HepG2 (cell line): ENCODE results near the gene ZNF334. TPM values are rescaled to one million over a fixed set of nuclear protein-coding genes. Genes with fewer than 3 reads are reported as not detected.
A peak's percentile ranks its signal among the peaks of the same experiment; 100 is the strongest.

ENCODE experiments used
- ARID5B ChIP-seq: IDR thresholded peaks from 2 replicates; pipeline ENCODE4 v1.4.0; 2020; ENCODE audit warnings: mild to moderate bottlenecking, missing genetic modification reagents
- CBFB ChIP-seq: sonication (generic); formaldehyde crosslinking; IDR thresholded peaks from 2 replicates; pipeline ENCODE4 v1.4.0; 2020; ENCODE audit warnings: missing genetic modification reagents
- CENPX ChIP-seq: sonication (generic); formaldehyde crosslinking; IDR thresholded peaks from 2 replicates; pipeline ENCODE4 v1.9.0; 2021; ENCODE audit warnings: mild to moderate bottlenecking, missing genetic modification reagents, moderate library complexity
- DPF2 ChIP-seq: sonication (generic); formaldehyde crosslinking; IDR thresholded peaks from 2 replicates; pipeline ENCODE4 v1.4.0; 2020; ENCODE audit warnings: mild to moderate bottlenecking, low read depth, missing genetic modification reagents, borderline replicate concordance
- EHMT2 ChIP-seq: fragments of 200-600 bp; sonication (generic); IDR thresholded peaks from 2 replicates; pipeline ENCODE4 v1.7.0; 2017; ENCODE audit warnings: antibody characterized with exemption, low read depth, low read length, borderline replicate concordance
- ELF3 ChIP-seq: IDR thresholded peaks from 2 replicates; pipeline ENCODE4 v1.6.1; 2016; ENCODE audit warnings: missing genetic modification reagents, missing compliant biosample characterization
- ETV5 ChIP-seq: IDR thresholded peaks from 2 replicates; pipeline ENCODE4 v1.6.1; 2018; ENCODE audit warnings: missing biosample characterization, missing genetic modification reagents, inconsistent platforms, borderline replicate concordance
- HNF4A ChIP-seq: sonication (generic); formaldehyde crosslinking; IDR thresholded peaks from 2 replicates; pipeline ENCODE4 v1.4.0; 2020; ENCODE audit warnings: missing genetic modification reagents
- KMT2A ChIP-seq: sonication (generic); formaldehyde crosslinking; IDR thresholded peaks from 2 replicates; pipeline ENCODE4 v1.4.0; 2020; ENCODE audit warnings: missing genetic modification reagents
- MIXL1 ChIP-seq: IDR thresholded peaks from 2 replicates; pipeline ENCODE4 v1.6.1; 2016
- MTF1 ChIP-seq: sonication (generic); formaldehyde crosslinking; IDR thresholded peaks from 2 replicates; pipeline ENCODE4 v1.5.0; 2020; ENCODE audit warnings: missing genetic modification reagents
- MYPOP ChIP-seq: sonication (generic); formaldehyde crosslinking; IDR thresholded peaks from 2 replicates; pipeline ENCODE4 v1.8.1; 2023; ENCODE audit warnings: mild to moderate bottlenecking, moderate library complexity, missing genetic modification reagents
- NCOA2 ChIP-seq: sonication (generic); formaldehyde crosslinking; IDR thresholded peaks from 2 replicates; pipeline ENCODE4 v1.8.0; 2022; ENCODE audit warnings: inconsistent platforms
- PHF8 ChIP-seq: sonication (generic); formaldehyde crosslinking; IDR thresholded peaks from 2 replicates; pipeline ENCODE4 v1.5.0; 2020; ENCODE audit warnings: missing genetic modification reagents
- RXRB ChIP-seq: IDR thresholded peaks from 2 replicates; pipeline ENCODE4 v1.6.1; 2016; ENCODE audit warnings: borderline replicate concordance, missing genetic modification reagents, missing compliant biosample characterization
- SMAD9 ChIP-seq: sonication (generic); formaldehyde crosslinking; IDR thresholded peaks from 2 replicates; pipeline ENCODE4 v1.5.1; 2020; ENCODE audit warnings: mild to moderate bottlenecking, missing genetic modification reagents
- SOX5 ChIP-seq: IDR thresholded peaks from 2 replicates; pipeline ENCODE4 v1.6.1; 2016; ENCODE audit warnings: borderline replicate concordance
- SUZ12 ChIP-seq: fragments of 150-350 bp; IDR thresholded peaks from 2 replicates; pipeline ENCODE4 v1.6.1; 2014; ENCODE audit warnings: low read depth, low read length
- THRA ChIP-seq: sonication (generic); formaldehyde crosslinking; IDR thresholded peaks from 2 replicates; pipeline ENCODE4 v1.4.0; 2020; ENCODE audit warnings: missing genetic modification reagents, borderline replicate concordance
- ZSCAN20 ChIP-seq: sonication (generic); formaldehyde crosslinking; IDR thresholded peaks from 2 replicates; pipeline ENCODE4 v1.4.0; 2020; ENCODE audit warnings: missing genetic modification reagents, mild to moderate bottlenecking, borderline replicate concordance
- polyA plus RNA-seq, 8 experiments: library from polyadenylated mRNA; depleted of rRNA in 3 of 8; stranded (reverse) in 7 of 8; unstranded in 1 of 8; fragments of >200 nt; fragmentation: Illumina TruSeq in 4 of 8; extraction: Trizol in 4 of 8; gene quantifications; 2 replicates each; pipeline versions ENCODE4 v1.2.1 to v1.2.3, GENCODE V29; 2011 to 2016; ENCODE audit warnings: low read depth in 4 of 8, missing spikeins in 1 of 8, mixed read lengths in 1 of 8; ENCODE audit not compliant: insufficient read depth in 1 of 8
- total RNA-seq, 5 experiments: library from RNA; depleted of rRNA; stranded (reverse); fragments of >200 nt; fragmentation: Illumina TruSeq; extraction: Trizol; gene quantifications; 2 replicates each; pipeline ENCODE4 v1.2.3, GENCODE V29; 2016; ENCODE audit warnings: low read depth in 1 of 5
- TF ChIP-seq, protein P1 (sequence below): sonication (generic); formaldehyde crosslinking; IDR thresholded peaks from 2 replicates; pipeline ENCODE4 v1.4.0; 2020; ENCODE audit warnings: missing genetic modification reagents
- TF ChIP-seq, protein P2 (sequence below): IDR thresholded peaks from 2 replicates; pipeline ENCODE4 v1.6.1; 2016; ENCODE audit warnings: missing biosample characterization, missing genetic modification reagents, low read depth

ZNF334 gene
- total and polyA plus RNA-seq, 2 of the 13 experiments (the other 11 are each of a cell fraction or from before 2014, with no cell fraction given), result 4.8 to 7.8 TPM

DNA sequence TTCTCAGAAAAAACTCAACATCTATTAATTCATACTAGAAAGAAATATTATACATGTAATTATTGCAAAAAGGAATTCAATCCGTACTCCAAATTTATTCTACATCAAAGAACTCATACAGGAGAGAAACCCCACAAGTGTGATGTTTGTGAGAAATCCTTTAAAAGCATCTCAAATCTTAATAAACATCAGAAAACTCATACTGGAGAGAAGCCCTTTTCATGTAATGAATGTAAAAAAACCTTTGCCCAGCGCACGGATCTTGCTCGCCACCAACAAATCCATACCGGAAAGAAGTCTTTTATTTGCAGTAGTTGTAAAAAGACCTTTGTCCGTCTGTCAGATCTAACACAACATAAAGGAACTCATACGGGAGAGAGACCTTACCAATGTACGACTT is 22.0 kb downstream of the ZNF334 start (continued):
- peak; percentile 18; the same call in 1 of the 2 replicates for TF ChIP-seq DPF2
- peak; percentile 54 for TF ChIP-seq ARID5B (CRISPR knock-in tag)
- TF ChIP-seq NCOA2, result 0 out of 2 replicates have a peak, but pooled peaks have one; percentile 25
- no peak for TF ChIP-seq CBFB (CRISPR knock-in tag)
- TF ChIP-seq ELF3 (CRISPR knock-in tag), result peak; percentile 70
- TF ChIP-seq KMT2A (CRISPR knock-in tag), result no peak
- no peak for TF ChIP-seq MTF1 (CRISPR knock-in tag)
- TF ChIP-seq RXRB, result peak; percentile 53; the same call in 1 of the 2 replicates
- TF ChIP-seq THRA, result no peak
- no peak for TF ChIP-seq PHF8 (CRISPR knock-in tag)
- TF ChIP-seq SMAD9 (CRISPR knock-in tag), result no peak
- no peak for TF ChIP-seq ZSCAN20
- peak; percentile 46 for TF ChIP-seq HNF4A (CRISPR knock-in tag)
- no peak for TF ChIP-seq EHMT2
- no peak for TF ChIP-seq SUZ12
- TF ChIP-seq, protein P1, sequence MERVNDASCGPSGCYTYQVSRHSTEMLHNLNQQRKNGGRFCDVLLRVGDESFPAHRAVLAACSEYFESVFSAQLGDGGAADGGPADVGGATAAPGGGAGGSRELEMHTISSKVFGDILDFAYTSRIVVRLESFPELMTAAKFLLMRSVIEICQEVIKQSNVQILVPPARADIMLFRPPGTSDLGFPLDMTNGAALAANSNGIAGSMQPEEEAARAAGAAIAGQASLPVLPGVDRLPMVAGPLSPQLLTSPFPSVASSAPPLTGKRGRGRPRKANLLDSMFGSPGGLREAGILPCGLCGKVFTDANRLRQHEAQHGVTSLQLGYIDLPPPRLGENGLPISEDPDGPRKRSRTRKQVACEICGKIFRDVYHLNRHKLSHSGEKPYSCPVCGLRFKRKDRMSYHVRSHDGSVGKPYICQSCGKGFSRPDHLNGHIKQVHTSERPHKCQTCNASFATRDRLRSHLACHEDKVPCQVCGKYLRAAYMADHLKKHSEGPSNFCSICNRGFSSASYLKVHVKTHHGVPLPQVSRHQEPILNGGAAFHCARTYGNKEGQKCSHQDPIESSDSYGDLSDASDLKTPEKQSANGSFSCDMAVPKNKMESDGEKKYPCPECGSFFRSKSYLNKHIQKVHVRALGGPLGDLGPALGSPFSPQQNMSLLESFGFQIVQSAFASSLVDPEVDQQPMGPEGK (CRISPR knock-in tag), result no peak
- peak; percentile 40; the same call in 1 of the 2 replicates for TF ChIP-seq MIXL1
- peak; percentile 92 for TF ChIP-seq ETV5 (CRISPR knock-in tag)
- TF ChIP-seq, protein P2, sequence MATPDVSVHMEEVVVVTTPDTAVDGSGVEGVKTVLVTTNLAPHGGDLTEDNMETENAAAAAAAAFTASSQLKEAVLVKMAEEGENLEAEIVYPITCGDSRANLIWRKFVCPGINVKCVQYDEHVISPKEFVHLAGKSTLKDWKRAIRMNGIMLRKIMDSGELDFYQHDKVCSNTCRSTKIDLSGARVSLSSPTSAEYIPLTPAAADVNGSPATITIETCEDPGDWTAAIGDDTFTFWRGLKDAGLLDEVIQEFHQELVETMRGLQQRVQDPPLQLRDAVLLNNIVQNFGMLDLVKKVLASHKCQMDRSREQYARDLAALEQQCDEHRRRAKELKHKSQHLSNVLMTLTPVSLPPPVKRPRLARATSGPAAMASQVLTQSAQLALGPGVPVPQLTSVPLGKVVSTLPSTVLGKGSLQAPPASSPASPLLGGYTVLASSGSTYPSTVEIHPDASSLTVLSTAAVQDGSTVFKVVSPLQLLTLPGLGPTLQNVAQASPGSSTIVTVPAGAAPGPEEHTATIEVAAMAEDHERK, result no peak
- peak; percentile 48; the same call in 1 of the 2 replicates for TF ChIP-seq SOX5
- TF ChIP-seq CENPX (CRISPR knock-in tag), result no peak
- TF ChIP-seq MYPOP (CRISPR knock-in tag), result no peak
